ENCODE measurements around the gene GLRX5. TPM values are rescaled to one million over a fixed set of nuclear protein-coding genes. Genes with fewer than 3 reads are reported as not detected.

The GLRX5 gene
- total RNA-seq, 1 donor from 2014 or later = 51.4 TPM

GRCh38 chr14:95510804-95511203 lies 24.0 kb upstream of the GLRX5 start:
- H3K4me3 ChIP-seq (ENCODE audit: low read depth, low read length) = no peak overlapping the region
- TF ChIP-seq CTCF (conservative IDR thresholded peaks at IDR 0.05; ENCODE audit: low read depth, low read length) = no peak
- no peak for DNase-seq (ENCODE audit: low read depth)

- no peak for TF ChIP-seq CTCF (conservative IDR thresholded peaks at IDR 0.05; ENCODE audit: low read depth, low read length)
Measured at GRCh38 chr14:95511687-95512086, 23.2 kb upstream of the GLRX5 start.

GRCh38 chr14:95513291-95513690 lies 21.6 kb upstream of the GLRX5 start:
- no peak overlapping the region for H3K4me3 ChIP-seq (ENCODE audit: low read depth, low read length)
- TF ChIP-seq CTCF (conservative IDR thresholded peaks at IDR 0.05; ENCODE audit: low read depth, low read length) = no peak
- DNase-seq (ENCODE audit: low read depth) = no peak

More at GRCh38 chr14:95511687-95512086, 23.2 kb upstream of the GLRX5 start:
- no peak for DNase-seq (ENCODE audit: low read depth)
- H3K4me3 ChIP-seq (ENCODE audit: low read depth, low read length) = no peak overlapping the region

GRCh38 chr14:95514131-95515079 lies 20.4 kb upstream of the GLRX5 start:
- no peak overlapping the region for H3K4me3 ChIP-seq (ENCODE audit: low read depth, low read length)
- TF ChIP-seq CTCF (conservative IDR thresholded peaks at IDR 0.05; ENCODE audit: low read depth, low read length) = no peak
- no peak for DNase-seq (ENCODE audit: low read depth)

- TF ChIP-seq CTCF (conservative IDR thresholded peaks at IDR 0.05; ENCODE audit: low read depth, low read length) = no peak
- no peak overlapping the region for H3K4me3 ChIP-seq (ENCODE audit: low read depth, low read length)
- no peak for DNase-seq (ENCODE audit: low read depth)
Measured at GRCh38 chr14:95515080-95515489, 19.8 kb upstream of the GLRX5 start.

- H3K4me3 ChIP-seq (ENCODE audit: low read depth, low read length) = peak overlapping the region; percentile 56
- DNase-seq (ENCODE audit: low read depth) = no peak
- peak; percentile 30 for TF ChIP-seq CTCF (conservative IDR thresholded peaks at IDR 0.05; ENCODE audit: low read depth, low read length)
Measured at GRCh38 chr14:95515596-95516552, 19.0 kb upstream of the GLRX5 start.
